ENCODE data around the gene FAM171A1.
"Not testable (repeated sequence)": the region's sequence is repeated elsewhere in the genome, so short reads cannot be mapped to it uniquely, and the experiment has no call there.

Gene FAM171A1

DNA sequence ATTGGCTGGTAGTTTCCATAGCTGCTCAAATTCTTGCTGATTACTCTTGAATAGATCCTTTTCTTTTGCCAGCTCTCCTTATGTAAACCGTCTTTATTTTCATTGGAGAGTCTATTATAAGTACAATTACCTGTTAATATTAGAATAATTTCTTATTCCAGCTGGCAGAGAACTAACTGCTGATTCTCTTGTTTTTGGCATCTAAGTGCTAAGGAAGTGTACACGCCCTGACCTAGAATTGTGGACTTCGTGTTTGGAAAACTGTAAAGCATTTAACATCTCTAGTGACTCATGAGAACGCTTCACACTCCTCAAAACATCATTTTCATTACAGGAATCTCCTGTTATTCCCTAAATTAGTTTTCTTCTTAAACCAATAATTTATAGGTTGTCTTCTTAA, 39.9 kb upstream of the FAM171A1 start:
- Histone ChIP-seq H4K8ac (ENCODE audit: low read depth, low read length) (no peak overlapping the region), H4K12ac (ENCODE audit: low read depth, low read length) (no peak overlapping the region), H3K9me3 (ENCODE audit: insufficient read depth, low read depth, low read length) (no peaks in the 10 kb centered on the region), H3K27me3 (ENCODE audit: insufficient read depth, low read length) (no peaks in the 10 kb centered on the region), H3K4me2 (ENCODE audit: low read length) (no peak overlapping the region), H2AFZ (ENCODE audit: insufficient read depth, low read length, poor library complexity) (no peak overlapping the region), H3K9ac (ENCODE audit: low read length) (no peak overlapping the region), H3K36me3 (ENCODE audit: control insufficient read depth in 1 of 2, insufficient read depth in 2 of 2, low read length in 2 of 2) (no peaks in the 10 kb centered on the region), H3K4ac (ENCODE audit: low read depth, low read length) (no peak overlapping the region), H3K4me3 (ENCODE audit: low read depth, low read length) (no peak overlapping the region), H2AK5ac (ENCODE audit: low read length) (no peak overlapping the region), H3K79me2 (ENCODE audit: control insufficient read depth, insufficient read depth, low read length, poor library complexity) (no peaks in the 10 kb centered on the region), H3K79me1 (ENCODE audit: low read length) (no peaks in the 10 kb centered on the region), H2BK5ac (ENCODE audit: low read depth, low read length, poor library complexity) (no peak overlapping the region), H3K18ac (ENCODE audit: low read length) (no peak overlapping the region), H4K91ac (ENCODE audit: low read depth, low read length) (no peak overlapping the region), H2BK120ac (ENCODE audit: insufficient read depth, low read length, poor library complexity) (no peak overlapping the region), H2BK12ac (ENCODE audit: low read length) (no peak overlapping the region), H3K14ac (ENCODE audit: low read length) (no peak overlapping the region), H3K27ac (ENCODE audit: low read depth, low read length) (no peak overlapping the region), H3K23ac (ENCODE audit: low read length) (no peak overlapping the region), H3K4me1 (ENCODE audit: control insufficient read depth in 1 of 2, insufficient read depth in 2 of 2, low read length in 2 of 2) (no peaks in the 10 kb centered on the region)
- no peak for DNase-seq
- no CpG with 5 or more reads among the region's 4 CpGs for WGBS (ENCODE audit: extremely low coverage, insufficient coverage, insufficient read length)

GRCh38 chr10:15409350-15409749, 38.3 kb upstream of the FAM171A1 start:
- H2BK5ac ChIP-seq (ENCODE audit: low read depth, low read length, poor library complexity); H3K4me1 ChIP-seq (ENCODE audit: control insufficient read depth in 1 of 2, insufficient read depth in 2 of 2, low read length in 2 of 2); H3K36me3 ChIP-seq (ENCODE audit: control insufficient read depth in 1 of 2, insufficient read depth in 2 of 2, low read length in 2 of 2); H2AK5ac ChIP-seq (ENCODE audit: low read length); H3K4ac ChIP-seq (ENCODE audit: low read depth, low read length); H2AFZ ChIP-seq (ENCODE audit: insufficient read depth, low read length, poor library complexity); H3K9me3 ChIP-seq (ENCODE audit: insufficient read depth, low read depth, low read length); H4K91ac ChIP-seq (ENCODE audit: low read depth, low read length); H3K4me2 ChIP-seq (ENCODE audit: low read length); H4K8ac ChIP-seq (ENCODE audit: low read depth, low read length); H3K23ac ChIP-seq (ENCODE audit: low read length); H3K27me3 ChIP-seq (ENCODE audit: insufficient read depth, low read length); H3K27ac ChIP-seq (ENCODE audit: low read depth, low read length); H2BK120ac ChIP-seq (ENCODE audit: insufficient read depth, low read length, poor library complexity); H3K14ac ChIP-seq (ENCODE audit: low read length); H3K79me2 ChIP-seq (ENCODE audit: control insufficient read depth, insufficient read depth, low read length, poor library complexity); H3K79me1 ChIP-seq (ENCODE audit: low read length); H3K9ac ChIP-seq (ENCODE audit: low read length); DNase-seq; H4K12ac ChIP-seq (ENCODE audit: low read depth, low read length); H2BK12ac ChIP-seq (ENCODE audit: low read length); H3K18ac ChIP-seq (ENCODE audit: low read length); H3K4me3 ChIP-seq (ENCODE audit: low read depth, low read length): not testable (repeated sequence)
- WGBS (ENCODE audit: extremely low coverage, insufficient coverage, insufficient read length), result no CpG with 5 or more reads among the region's 2 CpGs

- Histone ChIP-seq H3K27ac (ENCODE audit: low read depth, low read length) (no peak overlapping the region), H3K4me1 (ENCODE audit: control insufficient read depth in 1 of 2, insufficient read depth in 2 of 2, low read length in 2 of 2) (no peaks in the 10 kb centered on the region), H3K36me3 (ENCODE audit: control insufficient read depth in 1 of 2, insufficient read depth in 2 of 2, low read length in 2 of 2) (no peaks in the 10 kb centered on the region), H3K4me2 (ENCODE audit: low read length) (no peak overlapping the region), H2AFZ (ENCODE audit: insufficient read depth, low read length, poor library complexity) (no peak overlapping the region), H4K8ac (ENCODE audit: low read depth, low read length) (no peak overlapping the region), H2BK5ac (ENCODE audit: low read depth, low read length, poor library complexity) (no peak overlapping the region), H3K14ac (ENCODE audit: low read length) (no peak overlapping the region), H2BK120ac (ENCODE audit: insufficient read depth, low read length, poor library complexity) (no peak overlapping the region), H3K18ac (ENCODE audit: low read length) (no peak overlapping the region), H3K27me3 (ENCODE audit: insufficient read depth, low read length) (no peaks in the 10 kb centered on the region), H4K91ac (ENCODE audit: low read depth, low read length) (no peak overlapping the region), H4K12ac (ENCODE audit: low read depth, low read length) (no peak overlapping the region), H3K23ac (ENCODE audit: low read length) (peak overlapping the region; percentile 47), H3K9me3 (ENCODE audit: insufficient read depth, low read depth, low read length) (no peaks in the 10 kb centered on the region), H3K79me2 (ENCODE audit: control insufficient read depth, insufficient read depth, low read length, poor library complexity) (no peaks in the 10 kb centered on the region), H3K4ac (ENCODE audit: low read depth, low read length) (no peak overlapping the region), H2BK12ac (ENCODE audit: low read length) (no peak overlapping the region), H3K9ac (ENCODE audit: low read length) (no peak overlapping the region), H2AK5ac (ENCODE audit: low read length) (no peak overlapping the region), H3K79me1 (ENCODE audit: low read length) (no peaks in the 10 kb centered on the region), H3K4me3 (ENCODE audit: low read depth, low read length) (no peak overlapping the region)
- no CpG with 5 or more reads among the region's 5 CpGs for WGBS (ENCODE audit: extremely low coverage, insufficient coverage, insufficient read length)
- DNase-seq, result no peak
Measured at GRCh38 chr10:15408557-15408956, 37.5 kb upstream of the FAM171A1 start.

GRCh38 chr10:15405319-15405718, 34.2 kb upstream of the FAM171A1 start:
- no peak overlapping the region for H3K18ac ChIP-seq (ENCODE audit: low read length)
- H3K4me2 ChIP-seq (ENCODE audit: low read length), result no peak overlapping the region
- H3K27me3 ChIP-seq (ENCODE audit: insufficient read depth, low read length), result no peaks in the 10 kb centered on the region
- no peaks in the 10 kb centered on the region for H3K79me2 ChIP-seq (ENCODE audit: control insufficient read depth, insufficient read depth, low read length, poor library complexity)
- H4K8ac ChIP-seq (ENCODE audit: low read depth, low read length), result no peak overlapping the region
- no CpG with 5 or more reads among the region's 3 CpGs for WGBS (ENCODE audit: extremely low coverage, insufficient coverage, insufficient read length)
- no peak for DNase-seq
- no peak overlapping the region for H2BK12ac ChIP-seq (ENCODE audit: low read length)
- no peaks in the 10 kb centered on the region for H3K79me1 ChIP-seq (ENCODE audit: low read length)
- H2AK5ac ChIP-seq (ENCODE audit: low read length), result no peak overlapping the region
- no peak overlapping the region for H3K27ac ChIP-seq (ENCODE audit: low read depth, low read length)
- H3K14ac ChIP-seq (ENCODE audit: low read length), result no peak overlapping the region
- H3K4me1 ChIP-seq (ENCODE audit: control insufficient read depth in 1 of 2, insufficient read depth in 2 of 2, low read length in 2 of 2), result no peaks in the 10 kb centered on the region
- H2BK5ac ChIP-seq (ENCODE audit: low read depth, low read length, poor library complexity), result no peak overlapping the region
- H3K4me3 ChIP-seq (ENCODE audit: low read depth, low read length), result no peak overlapping the region
- H3K36me3 ChIP-seq (ENCODE audit: control insufficient read depth in 1 of 2, insufficient read depth in 2 of 2, low read length in 2 of 2), result no peaks in the 10 kb centered on the region
- H2AFZ ChIP-seq (ENCODE audit: insufficient read depth, low read length, poor library complexity), result no peak overlapping the region
- no peak overlapping the region for H3K23ac ChIP-seq (ENCODE audit: low read length)
- H3K9ac ChIP-seq (ENCODE audit: low read length), result no peak overlapping the region
- no peak overlapping the region for H4K91ac ChIP-seq (ENCODE audit: low read depth, low read length)
- no peaks in the 10 kb centered on the region for H3K9me3 ChIP-seq (ENCODE audit: insufficient read depth, low read depth, low read length)
- H2BK120ac ChIP-seq (ENCODE audit: insufficient read depth, low read length, poor library complexity), result no peak overlapping the region
- H3K4ac ChIP-seq (ENCODE audit: low read depth, low read length), result no peak overlapping the region
- no peak overlapping the region for H4K12ac ChIP-seq (ENCODE audit: low read depth, low read length)

- no peaks in the 10 kb centered on the region for H3K79me2 ChIP-seq (ENCODE audit: control insufficient read depth, insufficient read depth, low read length, poor library complexity)
- no peak overlapping the region for H3K18ac ChIP-seq (ENCODE audit: low read length)
- H2AFZ ChIP-seq (ENCODE audit: insufficient read depth, low read length, poor library complexity), result no peak overlapping the region
- H3K4me2 ChIP-seq (ENCODE audit: low read length), result no peak overlapping the region
- no peaks in the 10 kb centered on the region for H3K27me3 ChIP-seq (ENCODE audit: insufficient read depth, low read length)
- no peak overlapping the region for H2AK5ac ChIP-seq (ENCODE audit: low read length)
- no peak overlapping the region for H2BK120ac ChIP-seq (ENCODE audit: insufficient read depth, low read length, poor library complexity)
- no peak overlapping the region for H3K9ac ChIP-seq (ENCODE audit: low read length)
- H3K9me3 ChIP-seq (ENCODE audit: insufficient read depth, low read depth, low read length), result no peaks in the 10 kb centered on the region
- no peaks in the 10 kb centered on the region for H3K36me3 ChIP-seq (ENCODE audit: control insufficient read depth in 1 of 2, insufficient read depth in 2 of 2, low read length in 2 of 2)
- H3K27ac ChIP-seq (ENCODE audit: low read depth, low read length), result no peak overlapping the region
- H4K12ac ChIP-seq (ENCODE audit: low read depth, low read length), result no peak overlapping the region
- no peak overlapping the region for H3K23ac ChIP-seq (ENCODE audit: low read length)
- H3K4me1 ChIP-seq (ENCODE audit: control insufficient read depth in 1 of 2, insufficient read depth in 2 of 2, low read length in 2 of 2), result no peaks in the 10 kb centered on the region
- no peak overlapping the region for H2BK5ac ChIP-seq (ENCODE audit: low read depth, low read length, poor library complexity)
- no peak for DNase-seq
- no peak overlapping the region for H2BK12ac ChIP-seq (ENCODE audit: low read length)
- H3K14ac ChIP-seq (ENCODE audit: low read length), result no peak overlapping the region
- no peaks in the 10 kb centered on the region for H3K79me1 ChIP-seq (ENCODE audit: low read length)
- no peak overlapping the region for H3K4ac ChIP-seq (ENCODE audit: low read depth, low read length)
- H4K8ac ChIP-seq (ENCODE audit: low read depth, low read length), result no peak overlapping the region
- no peak overlapping the region for H3K4me3 ChIP-seq (ENCODE audit: low read depth, low read length)
- H4K91ac ChIP-seq (ENCODE audit: low read depth, low read length), result no peak overlapping the region
Measured at GRCh38 chr10:15401382-15401781, 30.3 kb upstream of the FAM171A1 start.

Data from trophoblast cell (in vitro differentiated cells and primary cell).